PC-3 (cell line): ENCODE data around the gene TFDP1. TPM values are rescaled to one million over a fixed set of nuclear protein-coding genes. Genes with fewer than 3 reads are reported as not detected.

Experiments
- ATAC-seq: fragments of 200-7000 bp; cut with Tn5 transposase; 2 replicates; pipeline ENCODE4 v1.9.1; 2020; ENCODE audit warnings: mild to moderate bottlenecking, moderate library complexity
- BruUV-seq: library from RNA; stranded (reverse); fragments of 400-500 nt; replicated peaks from 2 replicates; lab custom pipeline; 2021; lab: Mats Ljungman, UMichigan
- CTCF ChIA-PET: fragments of 300-600 bp; sonication (Branson Sonifier 250); formaldehyde crosslinking; loops from one replicate; lab custom pipeline; 2022; ENCODE audit warnings: antibody characterized with exemption; lab: Charles Lee
- POLR2A ChIA-PET: fragments of 300-600 bp; sonication (Branson Sonifier 250); formaldehyde crosslinking; loops from one replicate; lab custom pipeline; 2022; ENCODE audit warnings: antibody characterized with exemption; ENCODE audit not compliant: unreplicated experiment; lab: Charles Lee
- DNase-seq: peaks from one replicate; pipeline ENCODE4 v3.0.0-alpha.2; 2015
- H2AFZ ChIP-seq: fragments of 300-600 bp; sonication (generic); 2 replicates; pipeline ENCODE4 v1.6.0; 2016; ENCODE audit warnings: antibody characterized with exemption, low read length
- H3F3A ChIP-seq: fragments of 300-600 bp; sonication (generic); one replicate; pipeline ENCODE4 v1.6.0; 2017; ENCODE audit warnings: antibody characterized with exemption, low read length, control low read depth, mild to moderate bottlenecking; ENCODE audit not compliant: unreplicated experiment
- H3K27ac ChIP-seq: fragments of 300-600 bp; sonication (generic); 2 replicates; pipeline ENCODE4 v1.5.1; 2016; ENCODE audit warnings: mild to moderate bottlenecking, low read length
- H3K27me3 ChIP-seq: fragments of 300-600 bp; sonication (generic); 2 replicates; pipeline ENCODE4 v1.6.1; 2016; ENCODE audit warnings: low read length, mixed read lengths
- H3K36me3 ChIP-seq: fragments of 300-600 bp; sonication (generic); 2 replicates; pipeline ENCODE4 v1.6.1; 2016; ENCODE audit warnings: low read depth, mixed run types, low read length, mixed read lengths
- H3K4me1 ChIP-seq: fragments of 300-600 bp; sonication (generic); 2 replicates; pipeline ENCODE4 v1.5.1; 2016; ENCODE audit warnings: low read length; ENCODE audit not compliant: insufficient read depth
- H3K4me2 ChIP-seq: fragments of 300-600 bp; sonication (generic); 2 replicates; pipeline ENCODE4 v1.6.0; 2016; ENCODE audit warnings: low read length
- H3K4me3 ChIP-seq: fragments of 300-600 bp; sonication (generic); 2 replicates; pipeline ENCODE4 v1.5.1; 2016; ENCODE audit warnings: mild to moderate bottlenecking, low read length, mixed read lengths
- H3K79me2 ChIP-seq: fragments of 300-600 bp; sonication (generic); 2 replicates; pipeline ENCODE4 v1.6.1; 2017; ENCODE audit warnings: low read length, mixed read lengths
- H3K9ac ChIP-seq: fragments of 300-600 bp; sonication (generic); 2 replicates; pipeline ENCODE4 v1.6.0; 2016; ENCODE audit warnings: mild to moderate bottlenecking, low read length
- H3K9me2 ChIP-seq: fragments of 300-600 bp; sonication (generic); replicated peaks from 2 replicates; pipeline ENCODE4 v1.6.1; 2016; ENCODE audit warnings: mixed run types, low read length, mixed read lengths
- H3K9me3 ChIP-seq: fragments of 300-600 bp; sonication (generic); 2 replicates; pipeline ENCODE4 v1.6.1; 2016; ENCODE audit warnings: low read length, mixed read lengths
- H4K20me1 ChIP-seq: fragments of 300-600 bp; sonication (generic); 2 replicates; pipeline ENCODE4 v1.6.1; 2016; ENCODE audit warnings: low read length, mixed read lengths
- EZH2 ChIP-seq: fragments of 300-600 bp; sonication (generic); IDR thresholded peaks from one replicate; pipeline ENCODE4 v1.6.1; 2017; ENCODE audit warnings: antibody characterized with exemption, mild to moderate bottlenecking, low read length; ENCODE audit not compliant: unreplicated experiment
- EZH2phosphoT487 ChIP-seq: fragments of 300-600 bp; sonication (generic); IDR thresholded peaks from 2 replicates; pipeline ENCODE4 v1.6.1; 2018; ENCODE audit warnings: mild to moderate bottlenecking, antibody characterized with exemption, low read length, borderline replicate concordance
- intact Hi-C: fragments of 100-400 bp; cut with micrococcal nuclease; formaldehyde crosslinking; loops from 2 replicates; pipeline ENCODE4 v1.9.0; 2023
- total RNA-seq: library from RNA; depleted of rRNA; stranded (reverse); fragments of >200 nt; gene quantifications from 2 replicates; pipeline ENCODE4 v1.2.3, GENCODE V29; 2014
- TF ChIP-seq, protein P1 (sequence below): fragments of 300-600 bp; sonication (generic); conservative IDR thresholded peaks from 2 replicates; pipeline ENCODE4 v1.5.1; 2017; ENCODE audit warnings: antibody characterized with exemption, low read depth, mild to moderate bottlenecking, low read length

The TFDP1 gene
- total RNA-seq, 1 experiment from 2014 or later: 89.5 TPM

DNA sequence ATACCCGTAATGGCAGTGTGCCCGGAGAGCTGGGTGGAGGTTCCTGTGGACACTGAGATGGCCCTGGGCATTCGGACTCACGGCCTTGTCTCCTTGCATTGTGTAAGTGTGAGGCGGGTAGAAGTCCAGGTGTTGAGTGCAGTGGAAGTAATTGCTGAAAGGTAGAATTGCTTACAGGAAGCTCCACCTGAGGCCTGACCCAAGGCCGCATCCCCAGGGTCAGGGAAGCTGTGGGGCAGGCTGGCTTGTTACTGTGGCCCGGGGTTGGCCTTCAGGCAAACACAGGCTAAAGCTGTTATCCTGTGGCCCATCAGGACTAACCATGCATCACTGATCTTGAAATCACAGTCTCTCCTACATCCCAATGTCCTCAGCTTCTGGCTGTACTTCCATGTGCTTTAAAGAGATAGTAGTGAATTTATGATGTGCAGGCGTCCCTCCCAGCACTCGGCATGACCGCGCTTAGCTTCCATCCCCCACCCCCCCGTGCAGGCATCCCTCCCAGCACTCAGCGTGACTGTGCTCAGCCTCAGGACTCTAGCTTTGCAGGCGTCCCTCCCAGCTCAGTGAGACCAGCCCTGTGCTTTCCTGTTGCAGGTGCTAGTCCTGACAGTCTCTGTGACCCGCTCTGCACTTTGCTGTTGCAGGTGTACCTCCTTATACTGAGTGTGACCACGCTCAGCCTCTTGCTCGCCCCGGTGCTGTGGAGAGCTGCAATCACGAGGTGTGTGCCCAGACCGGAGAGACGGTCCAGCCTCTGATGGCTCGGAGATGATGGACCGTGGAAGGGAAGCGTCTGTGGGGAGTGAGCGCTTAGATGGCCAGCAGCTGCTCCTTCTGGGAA, 35.6 kb upstream of the TFDP1 start:
- H3K27ac ChIP-seq: no peak overlapping the region
- ChIA-PET POLR2A (no interaction called here), CTCF (interaction anchor here (0.6 kb wide), 1 partner anchor 291 kb away, joined by 3 read pairs; no protein-coding TSS in a partner anchor)
- BruUV-seq: no TSS peak
- H3K4me1 ChIP-seq: no peaks in the 10 kb centered on the region
- no peaks in the 10 kb centered on the region for H3F3A ChIP-seq
- H3K27me3 ChIP-seq: no peaks in the 10 kb centered on the region
- no peaks in the 10 kb centered on the region for H3K9me3 ChIP-seq
- ATAC-seq (no peak), DNase-seq (no peak)
- no peak overlapping the region for H3K4me3 ChIP-seq
- TF ChIP-seq EZH2 (no peak), EZH2phosphoT487 (no peak)
- TF ChIP-seq, protein P1, sequence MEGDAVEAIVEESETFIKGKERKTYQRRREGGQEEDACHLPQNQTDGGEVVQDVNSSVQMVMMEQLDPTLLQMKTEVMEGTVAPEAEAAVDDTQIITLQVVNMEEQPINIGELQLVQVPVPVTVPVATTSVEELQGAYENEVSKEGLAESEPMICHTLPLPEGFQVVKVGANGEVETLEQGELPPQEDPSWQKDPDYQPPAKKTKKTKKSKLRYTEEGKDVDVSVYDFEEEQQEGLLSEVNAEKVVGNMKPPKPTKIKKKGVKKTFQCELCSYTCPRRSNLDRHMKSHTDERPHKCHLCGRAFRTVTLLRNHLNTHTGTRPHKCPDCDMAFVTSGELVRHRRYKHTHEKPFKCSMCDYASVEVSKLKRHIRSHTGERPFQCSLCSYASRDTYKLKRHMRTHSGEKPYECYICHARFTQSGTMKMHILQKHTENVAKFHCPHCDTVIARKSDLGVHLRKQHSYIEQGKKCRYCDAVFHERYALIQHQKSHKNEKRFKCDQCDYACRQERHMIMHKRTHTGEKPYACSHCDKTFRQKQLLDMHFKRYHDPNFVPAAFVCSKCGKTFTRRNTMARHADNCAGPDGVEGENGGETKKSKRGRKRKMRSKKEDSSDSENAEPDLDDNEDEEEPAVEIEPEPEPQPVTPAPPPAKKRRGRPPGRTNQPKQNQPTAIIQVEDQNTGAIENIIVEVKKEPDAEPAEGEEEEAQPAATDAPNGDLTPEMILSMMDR: no peak
- no peak overlapping the region for H3K9ac ChIP-seq
- no peaks in the 10 kb centered on the region for H3K9me2 ChIP-seq
- H4K20me1 ChIP-seq: no peaks in the 10 kb centered on the region
- H2AFZ ChIP-seq: no peak overlapping the region
- H3K36me3 ChIP-seq: no peaks in the 10 kb centered on the region
- intact Hi-C loops: no loop called here
- H3K4me2 ChIP-seq: no peak overlapping the region
- H3K79me2 ChIP-seq: no peaks in the 10 kb centered on the region

- ChIA-PET POLR2A (no interaction called here), CTCF (no interaction called here)
- ATAC-seq (no peak), DNase-seq (no peak)
- no peak overlapping the region for H3K4me3 ChIP-seq
- no peaks in the 10 kb centered on the region for H3K4me1 ChIP-seq
- no peak overlapping the region for H3K27ac ChIP-seq
- H3F3A ChIP-seq: no peaks in the 10 kb centered on the region
- no peaks in the 10 kb centered on the region for H3K27me3 ChIP-seq
- H3K36me3 ChIP-seq: no peaks in the 10 kb centered on the region
- no TSS peak for BruUV-seq
- H3K79me2 ChIP-seq: no peaks in the 10 kb centered on the region
- no peak overlapping the region for H2AFZ ChIP-seq
- no peaks in the 10 kb centered on the region for H4K20me1 ChIP-seq
- intact Hi-C loops: no loop called here
- H3K4me2 ChIP-seq: no peak overlapping the region
- no peaks in the 10 kb centered on the region for H3K9me3 ChIP-seq
- H3K9me2 ChIP-seq: no peaks in the 10 kb centered on the region
- TF ChIP-seq EZH2 (no peak), EZH2phosphoT487 (no peak)
- TF ChIP-seq, protein P1: no peak
- H3K9ac ChIP-seq: no peak overlapping the region
Measured at GRCh38 chr13:113550453-113550852, 34.1 kb upstream of the TFDP1 start.
